Astrocyte of the cerebellum (primary cell): ENCODE results near the gene BROX.
"Not testable (repeated sequence)": the region's sequence is repeated elsewhere in the genome, so short reads cannot be mapped to it uniquely, and the experiment has no call there.

Experiments
- DNase-seq: peaks from one replicate; pipeline ENCODE4 v3.0.0-alpha.2; 2011; ENCODE audit warnings: low read depth
- H3K4me3 ChIP-seq: 2 replicates; pipeline ENCODE4 v1.5.1; 2011; ENCODE audit warnings: mild to moderate bottlenecking, low read depth, low read length, moderate library complexity
- in situ Hi-C: cut with HindIII; loops from 2 replicates; pipeline ENCODE4 v1.10.0; 2017; ENCODE audit warnings: low sequenced_read_pairs
- TF ChIP-seq, protein P1 (sequence below): IDR thresholded peaks from 2 replicates; pipeline ENCODE4 v1.5.1; 2012; ENCODE audit warnings: low read length, low read depth, moderate library complexity, mild to moderate bottlenecking; ENCODE audit errors: missing control alignments

The BROX gene

GRCh38 chr1:222739929-222740328 is 27.6 kb downstream of the BROX start:
- in situ Hi-C loops, result loop anchor here (5.0 kb wide), 1 partner anchor 37 kb away; no protein-coding TSS in a partner anchor
- no peak overlapping the region for H3K4me3 ChIP-seq
- TF ChIP-seq, protein P1, sequence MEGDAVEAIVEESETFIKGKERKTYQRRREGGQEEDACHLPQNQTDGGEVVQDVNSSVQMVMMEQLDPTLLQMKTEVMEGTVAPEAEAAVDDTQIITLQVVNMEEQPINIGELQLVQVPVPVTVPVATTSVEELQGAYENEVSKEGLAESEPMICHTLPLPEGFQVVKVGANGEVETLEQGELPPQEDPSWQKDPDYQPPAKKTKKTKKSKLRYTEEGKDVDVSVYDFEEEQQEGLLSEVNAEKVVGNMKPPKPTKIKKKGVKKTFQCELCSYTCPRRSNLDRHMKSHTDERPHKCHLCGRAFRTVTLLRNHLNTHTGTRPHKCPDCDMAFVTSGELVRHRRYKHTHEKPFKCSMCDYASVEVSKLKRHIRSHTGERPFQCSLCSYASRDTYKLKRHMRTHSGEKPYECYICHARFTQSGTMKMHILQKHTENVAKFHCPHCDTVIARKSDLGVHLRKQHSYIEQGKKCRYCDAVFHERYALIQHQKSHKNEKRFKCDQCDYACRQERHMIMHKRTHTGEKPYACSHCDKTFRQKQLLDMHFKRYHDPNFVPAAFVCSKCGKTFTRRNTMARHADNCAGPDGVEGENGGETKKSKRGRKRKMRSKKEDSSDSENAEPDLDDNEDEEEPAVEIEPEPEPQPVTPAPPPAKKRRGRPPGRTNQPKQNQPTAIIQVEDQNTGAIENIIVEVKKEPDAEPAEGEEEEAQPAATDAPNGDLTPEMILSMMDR, result no peak
- DNase-seq, result no peak

DNA sequence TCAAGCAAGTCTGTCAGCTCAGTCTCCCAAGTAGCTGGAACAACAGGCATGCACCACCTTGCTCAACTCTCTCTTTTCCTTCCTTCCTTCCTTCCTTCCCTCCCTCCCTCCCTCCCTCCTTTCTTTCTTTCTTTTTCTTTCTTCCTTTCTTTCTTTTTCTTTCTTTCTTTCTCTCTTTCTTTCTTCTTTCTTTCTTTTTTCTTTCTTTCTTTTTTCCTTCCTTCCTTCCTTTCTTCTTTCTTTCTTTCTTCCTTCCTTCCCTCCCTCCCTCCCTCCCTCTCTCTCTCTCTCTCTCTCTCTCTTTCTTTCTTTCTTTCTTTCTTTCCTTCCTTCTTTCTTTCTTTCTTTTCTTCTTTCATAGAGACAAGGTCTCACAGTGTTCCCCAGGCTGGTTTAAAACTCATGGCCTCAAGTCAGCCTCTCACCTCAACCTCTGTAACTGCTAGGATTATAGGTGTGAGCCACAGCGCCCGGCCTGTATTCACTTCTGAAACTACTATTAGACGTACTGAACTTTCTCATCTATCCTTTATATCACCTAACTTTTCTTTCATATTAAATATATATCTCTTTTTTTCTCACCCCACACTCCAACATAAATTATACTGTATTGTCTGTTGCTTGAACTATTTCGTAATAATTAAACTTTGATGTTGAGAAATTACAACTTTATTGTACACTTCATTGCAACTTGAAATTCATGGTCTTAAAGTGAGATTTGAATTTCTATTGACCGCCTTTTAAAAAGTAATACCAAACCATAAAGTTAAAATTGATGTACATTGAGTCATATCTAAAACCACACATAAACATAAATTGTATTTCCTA is 29.5 kb downstream of the BROX start:
- H3K4me3 ChIP-seq, in situ Hi-C loops, DNase-seq: not testable (repeated sequence)

- H3K4me3 ChIP-seq, result no peak overlapping the region
- in situ Hi-C loops, result loop anchor here (5.0 kb wide), 1 partner anchor 68 kb away; no protein-coding TSS in a partner anchor
- no peak for DNase-seq
- TF ChIP-seq, protein P1, result no peak
Observed at GRCh38 chr1:222749927-222750326, 37.6 kb downstream of the BROX start.

DNA sequence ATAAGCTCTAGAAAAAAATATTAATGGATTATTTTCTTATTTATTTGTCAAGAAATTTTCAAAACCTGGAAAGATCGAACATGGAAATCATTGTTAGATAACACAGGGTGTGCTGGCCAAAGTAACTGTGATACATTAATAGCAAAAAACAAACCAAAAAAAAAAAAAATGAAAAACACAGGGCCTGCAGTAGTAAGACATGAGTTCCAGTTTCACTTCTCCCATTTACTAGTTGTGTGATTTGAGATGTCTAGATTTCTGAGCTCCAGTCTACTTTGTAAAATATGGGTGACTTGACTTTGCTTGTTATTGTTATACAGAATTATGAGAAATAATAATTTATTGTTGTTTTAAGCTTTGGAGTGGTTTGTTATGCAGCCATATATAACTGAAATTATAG is 38.3 kb downstream of the BROX start:
- TF ChIP-seq, protein P1, result no peak
- in situ Hi-C loops, result no loop called here
- H3K4me3 ChIP-seq, result no peak overlapping the region
- DNase-seq, result no peak

DNA sequence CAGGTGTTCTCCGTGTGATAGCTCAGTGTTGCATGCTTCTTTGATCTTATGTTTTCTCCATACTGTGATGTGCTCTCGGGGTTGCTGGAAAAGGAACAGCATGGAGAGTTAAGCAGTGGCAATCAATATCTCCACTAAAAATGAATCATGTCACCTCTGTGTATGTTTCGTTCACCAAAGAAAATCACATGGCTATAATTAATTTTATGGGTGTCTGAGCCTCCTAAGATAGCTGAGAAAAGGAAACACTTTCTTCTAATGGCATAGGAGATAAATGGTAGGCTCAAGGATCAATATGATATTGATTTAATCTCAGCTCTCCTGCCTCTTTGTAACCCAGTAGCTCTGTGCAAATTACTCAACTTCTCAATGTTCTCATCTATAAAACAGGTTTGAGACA is 38.9 kb downstream of the BROX start:
- H3K4me3 ChIP-seq, result no peak overlapping the region
- DNase-seq, result no peak
- in situ Hi-C loops, result no loop called here
- TF ChIP-seq, protein P1, result no peak

DNA sequence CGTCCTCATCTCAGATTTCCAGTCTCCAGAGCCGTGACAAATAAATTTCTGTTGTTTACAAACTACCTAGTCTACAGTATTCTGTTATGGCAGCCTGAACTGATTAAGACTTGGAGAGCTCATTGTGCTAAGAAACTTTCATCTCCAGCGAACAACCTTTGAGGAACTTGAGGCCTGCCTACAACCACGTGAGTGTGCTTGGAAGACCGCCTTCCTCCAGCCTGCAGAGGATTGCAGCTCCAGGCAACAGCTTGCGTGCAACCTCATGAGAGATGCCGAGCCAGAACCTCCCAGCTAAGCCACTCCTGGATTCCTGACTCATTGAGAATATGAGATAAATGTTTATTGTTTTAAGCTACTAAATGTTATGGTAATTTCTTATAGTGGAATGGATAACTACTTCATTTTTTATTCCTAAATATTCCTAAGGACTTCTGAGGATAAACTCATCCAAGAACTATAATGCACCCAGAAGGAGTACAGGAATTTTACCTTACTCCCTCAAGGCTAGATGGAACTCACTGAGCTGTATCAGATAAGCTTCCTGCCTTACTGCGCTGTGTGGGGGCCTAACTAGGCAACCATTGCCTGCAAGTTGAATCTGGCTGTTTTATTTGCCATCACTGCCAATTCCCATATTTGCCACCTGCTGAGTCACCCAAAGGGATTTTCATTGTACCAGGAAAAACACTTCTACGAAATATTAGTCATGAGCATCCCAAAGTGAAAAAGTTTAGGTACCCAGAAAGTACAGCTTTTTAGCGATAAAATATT is 42.2 kb downstream of the BROX start:
- peak; percentile 69 for DNase-seq
- in situ Hi-C loops, result no loop called here

More for the DNA sequence above, 42.2 kb downstream of the BROX start:
- H3K4me3 ChIP-seq, result no peak overlapping the region
- TF ChIP-seq, protein P1, result no peak
